ENCODE results near the gene EOMES.

The EOMES gene

DNA sequence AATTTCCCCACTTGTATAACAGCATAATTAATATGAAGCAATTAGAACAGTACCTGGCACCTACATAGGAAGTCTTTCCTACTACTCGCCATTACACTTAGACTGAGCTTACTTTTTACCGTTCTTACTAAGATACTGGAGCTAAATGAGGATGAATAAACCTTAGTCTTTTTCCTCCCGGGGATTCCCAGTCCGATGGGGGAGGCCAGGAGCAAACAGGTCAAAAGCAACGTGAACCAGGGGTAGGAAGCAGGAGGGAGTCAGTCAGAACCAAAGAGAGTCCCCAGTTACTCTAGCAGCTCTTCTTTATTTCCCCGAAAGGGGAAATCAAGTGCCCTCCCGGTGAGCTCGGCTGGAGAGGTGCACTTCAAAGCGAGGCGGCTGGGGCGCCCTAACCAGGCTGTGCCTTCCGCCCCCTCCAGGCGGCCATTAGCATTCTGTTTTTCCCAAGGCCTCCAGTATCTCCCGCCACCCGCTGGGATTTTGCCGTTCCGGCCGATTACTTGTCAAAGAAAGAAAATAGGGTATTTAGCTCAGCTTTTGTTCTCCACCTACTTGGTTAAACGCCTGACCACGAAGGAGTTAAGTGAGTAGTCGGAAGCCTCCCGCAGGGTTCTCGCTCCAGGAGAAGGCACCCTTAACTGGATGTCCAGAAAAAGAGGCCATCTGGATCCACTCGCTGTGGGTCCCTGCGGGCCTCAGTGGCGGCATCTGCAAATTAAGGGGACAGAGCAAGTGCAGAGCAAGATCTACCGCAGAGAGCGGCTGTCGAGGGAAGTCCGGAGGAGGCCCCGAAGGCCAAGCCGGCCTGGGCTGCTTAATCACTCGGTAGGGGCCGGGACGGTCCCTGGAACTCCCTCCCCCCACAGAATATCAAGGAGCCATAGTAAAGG, 6.3 kb upstream of the EOMES start:
- ATAC-seq, result peak; percentile 67
- H3K27ac Mint-ChIP-seq, result no peak overlapping the region

DNA sequence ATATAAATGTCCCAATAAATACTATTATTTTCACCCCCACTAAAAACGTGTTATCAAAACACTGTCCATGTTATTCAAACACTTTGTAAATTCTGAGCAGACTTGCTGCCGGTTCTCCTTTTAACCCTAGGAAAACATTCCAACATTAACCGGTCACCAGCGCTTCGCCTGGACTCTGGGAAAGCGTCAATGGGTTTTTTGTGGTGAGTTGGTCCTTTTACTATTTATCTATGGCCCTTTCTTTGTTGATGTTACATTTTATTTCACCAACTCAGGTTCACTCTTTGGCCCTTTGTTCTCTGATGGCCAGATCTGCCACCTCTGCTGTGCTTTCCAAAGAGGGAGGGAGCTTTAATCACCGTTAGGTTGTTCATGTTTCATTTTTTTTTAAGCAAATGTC, 4.1 kb upstream of the EOMES start:
- H3K4me1 Mint-ChIP-seq, result peaks cover 53% of the 10 kb centered on the region
- ATAC-seq, result no peak
- H3K27me3 Mint-ChIP-seq, result peaks cover 85% of the 10 kb centered on the region
- no peaks in the 10 kb centered on the region for H3K36me3 Mint-ChIP-seq (ENCODE audit: low read depth)
- no peak overlapping the region for H3K27ac Mint-ChIP-seq
- no peak for DNase-seq
- H3K4me3 Mint-ChIP-seq, result no peak overlapping the region
- no peaks in the 10 kb centered on the region for H3K9me3 Mint-ChIP-seq

More for the DNA sequence above, 6.3 kb upstream of the EOMES start:
- H3K27me3 Mint-ChIP-seq, result peaks cover 83% of the 10 kb centered on the region
- peak; percentile 28 for DNase-seq
- peaks cover 40% of the 10 kb centered on the region for H3K4me1 Mint-ChIP-seq
- H3K36me3 Mint-ChIP-seq (ENCODE audit: low read depth), result no peaks in the 10 kb centered on the region
- H3K4me3 Mint-ChIP-seq, result peak overlapping the region; percentile 34
- H3K9me3 Mint-ChIP-seq, result no peaks in the 10 kb centered on the region

DNA sequence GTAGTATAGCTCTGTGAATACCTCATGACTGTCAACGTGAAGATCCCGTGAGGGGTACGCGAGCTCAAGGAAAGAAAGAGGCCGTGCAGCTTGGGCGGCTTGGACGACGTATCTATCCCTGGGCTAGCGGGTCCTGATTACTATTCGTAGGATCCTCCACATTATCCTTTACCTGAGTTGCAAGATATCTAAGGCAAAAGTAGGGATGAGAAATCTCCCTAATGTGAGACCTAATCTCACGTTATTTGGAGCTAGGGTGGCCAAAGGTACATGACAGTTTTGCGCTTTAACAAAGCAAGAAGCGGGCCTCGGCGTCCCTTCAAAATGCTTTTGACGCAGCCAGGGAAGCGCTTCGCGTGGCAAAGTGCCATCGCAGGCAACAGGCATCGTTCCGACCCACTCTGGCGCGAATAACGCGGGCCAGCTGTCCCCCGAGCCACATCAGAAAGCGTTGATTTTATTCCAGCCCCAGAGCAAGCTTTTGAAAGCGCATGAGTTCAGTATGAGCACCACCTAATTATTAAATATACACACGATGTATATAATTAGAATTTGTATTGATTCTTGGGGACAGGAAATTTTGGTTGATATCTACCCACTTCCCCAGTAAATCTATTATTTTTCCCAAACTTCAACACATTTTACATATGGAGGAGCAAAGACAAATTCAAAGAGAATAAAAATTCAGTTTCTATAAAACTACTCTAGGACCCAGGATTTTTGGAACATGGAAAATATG, 2.5 kb upstream of the EOMES start:
- ATAC-seq (no peak), DNase-seq (no peak)
- Mint-ChIP-seq H3K4me3 (peak overlapping the region; percentile 79), H3K36me3 (ENCODE audit: low read depth) (no peaks in the 10 kb centered on the region), H3K9me3 (no peaks in the 10 kb centered on the region), H3K27me3 (peaks cover 86% of the 10 kb centered on the region), H3K4me1 (peaks cover 48% of the 10 kb centered on the region), H3K27ac (no peak overlapping the region)

DNA sequence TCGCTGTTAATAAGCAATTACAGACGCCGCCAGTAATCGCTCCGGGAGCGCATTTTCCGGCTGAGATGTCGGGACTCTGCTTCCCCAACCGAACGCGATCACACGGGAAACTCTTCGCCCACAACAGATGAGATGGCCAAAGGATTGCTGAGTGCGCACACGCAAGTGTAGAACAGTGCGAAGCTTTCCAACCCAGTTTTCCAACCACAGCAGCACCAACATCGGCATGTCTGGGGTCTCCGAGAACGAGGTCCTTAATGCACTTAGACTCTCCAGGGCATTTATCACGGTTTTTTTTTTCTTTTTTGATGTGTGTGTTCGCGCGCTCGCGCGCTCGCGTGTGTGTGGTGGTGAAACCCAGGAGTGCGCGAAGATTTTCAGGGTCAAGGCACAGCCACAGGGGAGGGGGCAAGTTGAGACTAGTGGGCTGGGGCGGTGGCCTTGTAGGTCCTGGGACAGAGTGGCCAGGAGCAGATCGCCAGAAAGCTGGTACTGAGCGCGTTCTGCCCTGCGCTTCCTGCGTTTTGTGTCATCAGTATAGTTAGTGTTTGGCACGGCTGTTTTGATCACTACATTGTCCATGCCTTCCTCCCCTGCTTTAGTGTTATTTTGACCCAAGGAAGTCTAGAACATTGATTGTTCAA, 1.8 kb upstream of the EOMES start:
- H3K27me3 Mint-ChIP-seq, result peaks cover 81% of the 10 kb centered on the region
- H3K9me3 Mint-ChIP-seq, result no peaks in the 10 kb centered on the region
- H3K4me3 Mint-ChIP-seq, result peak overlapping the region; percentile 79
- H3K27ac Mint-ChIP-seq, result no peak overlapping the region
- ATAC-seq (no peak), DNase-seq (no peak)
- peaks cover 42% of the 10 kb centered on the region for H3K4me1 Mint-ChIP-seq
- H3K36me3 Mint-ChIP-seq (ENCODE audit: low read depth), result no peaks in the 10 kb centered on the region

DNA sequence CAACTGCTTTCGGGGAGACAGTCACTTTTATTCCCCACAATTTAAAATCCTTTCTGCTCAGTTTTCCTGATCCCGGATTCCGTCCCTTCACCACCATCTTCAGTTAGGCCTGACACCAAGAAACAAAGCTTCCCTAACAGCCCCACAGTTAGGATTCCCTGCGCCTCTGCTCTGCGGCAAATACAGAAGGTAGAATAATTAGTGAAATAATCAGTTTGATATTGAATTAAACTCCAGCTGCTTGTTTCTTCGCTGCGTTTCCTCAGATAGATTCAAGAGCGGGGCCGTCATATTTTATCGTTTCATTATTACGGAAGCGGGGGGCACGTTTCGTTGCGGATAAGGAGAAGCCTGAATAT, 1.3 kb upstream of the EOMES start:
- no peaks in the 10 kb centered on the region for H3K9me3 Mint-ChIP-seq
- ATAC-seq (no peak), DNase-seq (no peak)
- H3K4me3 Mint-ChIP-seq, result peak overlapping the region; percentile 79
- peak overlapping the region; percentile 9 for H3K27ac Mint-ChIP-seq
- H3K4me1 Mint-ChIP-seq, result peaks cover 39% of the 10 kb centered on the region
- H3K27me3 Mint-ChIP-seq, result peaks cover 76% of the 10 kb centered on the region
- no peaks in the 10 kb centered on the region for H3K36me3 Mint-ChIP-seq (ENCODE audit: low read depth)

DNA sequence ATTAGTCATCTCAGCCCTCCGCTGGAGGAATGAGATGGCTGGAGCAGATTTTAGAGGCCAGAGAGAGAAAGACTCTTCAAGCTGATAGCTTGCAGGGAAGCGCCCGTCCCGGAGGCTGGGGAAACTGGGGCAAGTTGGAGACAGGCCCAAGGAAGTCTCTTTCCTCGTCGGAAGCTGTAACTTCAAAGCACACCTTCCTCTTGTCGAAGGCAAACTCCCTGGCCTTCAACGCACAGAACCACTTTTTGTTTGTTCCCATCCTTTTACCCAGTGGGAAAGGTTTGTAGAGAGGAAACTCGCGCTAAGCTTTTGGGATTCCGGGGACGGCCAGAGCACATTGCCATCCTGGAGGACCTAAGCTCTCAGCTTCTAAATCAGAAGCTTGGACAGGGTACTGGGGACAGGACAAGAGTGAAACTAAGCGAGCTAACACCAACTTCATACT, 900 bp upstream of the EOMES start:
- Mint-ChIP-seq H3K4me1 (peaks cover 39% of the 10 kb centered on the region), H3K9me3 (no peaks in the 10 kb centered on the region), H3K27me3 (peaks cover 71% of the 10 kb centered on the region), H3K4me3 (peak overlapping the region; percentile 79), H3K36me3 (ENCODE audit: low read depth) (no peaks in the 10 kb centered on the region), H3K27ac (peak overlapping the region; percentile 31)
- DNase-seq, result no peak
- ATAC-seq, result no peak

DNA sequence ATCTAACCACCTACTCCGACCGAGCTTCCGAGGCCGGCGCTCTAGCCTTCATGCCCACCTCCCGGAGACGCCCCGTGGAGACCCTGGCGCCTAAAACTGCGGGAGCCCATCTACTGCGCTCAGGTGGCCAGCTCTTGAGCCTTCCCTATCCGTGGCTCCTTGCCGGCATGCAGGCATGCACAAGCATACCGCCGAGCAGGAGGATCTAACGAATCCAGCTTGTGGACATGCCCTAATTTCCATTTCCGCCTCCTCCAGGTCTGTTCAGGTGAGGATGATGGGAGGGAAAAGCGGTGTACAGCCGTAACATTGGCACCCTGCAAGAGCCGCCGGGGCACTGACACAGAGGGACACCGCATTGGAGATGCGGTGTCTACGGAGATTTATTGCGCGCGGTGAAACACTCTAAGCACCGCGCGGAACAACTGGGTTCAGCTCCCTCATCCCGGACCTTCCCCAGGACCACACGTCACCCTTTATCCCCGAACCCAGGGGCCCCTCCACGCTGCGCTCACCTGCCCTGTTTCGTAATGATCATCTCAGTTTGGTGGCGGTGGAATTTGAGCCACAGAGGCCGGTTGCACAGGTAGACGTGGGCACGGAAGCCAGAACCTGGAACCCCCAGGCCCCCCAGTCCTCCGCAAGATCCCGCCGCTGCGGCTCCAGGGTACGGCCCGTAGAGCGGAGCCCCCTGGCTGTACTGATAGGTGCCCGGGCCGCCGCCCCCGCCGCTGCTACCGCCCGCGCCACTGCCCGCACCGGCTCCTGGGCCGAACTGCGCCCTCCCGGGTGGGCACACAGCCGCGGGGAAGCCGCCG, 1.0 kb downstream of the EOMES start:
- Mint-ChIP-seq H3K27me3 (peaks cover 54% of the 10 kb centered on the region), H3K4me3 (peak overlapping the region; percentile 79), H3K9me3 (no peaks in the 10 kb centered on the region), H3K4me1 (peaks cover 38% of the 10 kb centered on the region), H3K27ac (peak overlapping the region; percentile 46), H3K36me3 (ENCODE audit: low read depth) (no peaks in the 10 kb centered on the region)
- DNase-seq (no peak), ATAC-seq (no peak)

DNA sequence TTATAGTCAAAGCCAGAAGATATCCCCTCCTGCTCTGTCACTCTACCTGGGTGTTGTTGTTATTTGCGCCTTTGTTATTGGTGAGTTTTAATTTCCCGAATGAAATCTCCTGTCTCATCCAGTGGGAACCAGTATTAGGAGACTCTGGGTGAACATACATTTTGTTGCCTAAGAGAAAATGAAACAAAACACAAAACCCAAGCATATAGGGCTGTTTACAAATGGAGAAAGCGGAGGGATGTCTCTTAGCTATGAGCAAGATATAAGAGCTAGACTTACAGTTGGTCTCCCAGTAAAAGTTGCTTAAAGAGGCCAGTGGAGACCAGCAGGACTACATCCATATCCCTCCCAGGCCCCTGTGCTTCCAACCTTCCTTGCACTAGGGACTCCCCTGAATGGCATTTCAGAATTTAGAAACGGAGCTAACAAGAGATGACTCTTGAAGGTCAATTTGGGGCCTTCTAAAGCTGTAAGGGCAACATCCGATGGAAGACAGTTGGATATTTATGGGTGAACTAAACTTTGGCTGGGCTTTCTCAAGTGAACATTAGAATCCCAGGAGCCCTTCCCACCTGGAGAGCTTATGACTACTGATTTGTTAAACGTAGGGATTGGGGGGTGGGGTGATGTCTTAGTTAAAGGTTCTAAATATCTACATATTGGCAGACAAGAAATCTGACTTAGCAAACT, 2.7 kb downstream of the EOMES start:
- Mint-ChIP-seq H3K4me3 (peak overlapping the region; percentile 79), H3K27ac (peak overlapping the region; percentile 11), H3K4me1 (peaks cover 46% of the 10 kb centered on the region), H3K36me3 (ENCODE audit: low read depth) (no peaks in the 10 kb centered on the region), H3K9me3 (no peaks in the 10 kb centered on the region), H3K27me3 (peaks cover 53% of the 10 kb centered on the region)
- ATAC-seq (no peak), DNase-seq (no peak)

DNA sequence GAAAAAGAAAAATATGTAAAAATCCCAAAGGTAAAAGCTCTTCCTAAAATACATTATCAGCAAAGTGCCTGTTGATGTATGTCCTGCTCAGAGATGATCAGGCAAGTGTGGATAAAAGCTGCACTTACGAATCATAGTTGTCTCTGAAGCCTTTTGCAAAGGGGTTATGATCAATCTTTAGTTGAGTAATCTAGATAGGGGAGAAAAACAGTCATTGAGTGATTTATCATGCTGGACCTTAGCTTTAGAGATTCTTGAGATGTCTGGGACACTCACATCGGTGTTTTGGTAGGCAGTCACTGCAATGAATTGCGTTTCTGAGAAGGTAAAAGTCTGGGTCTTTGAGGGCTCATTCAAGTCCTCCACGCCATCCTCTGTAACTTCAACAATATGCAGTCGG, 3.7 kb downstream of the EOMES start:
- DNase-seq (no peak), ATAC-seq (no peak)
- H3K27ac Mint-ChIP-seq, result peak overlapping the region; percentile 65
- H3K27me3 Mint-ChIP-seq, result peaks cover 53% of the 10 kb centered on the region
- H3K4me1 Mint-ChIP-seq, result peaks cover 46% of the 10 kb centered on the region
- no peaks in the 10 kb centered on the region for H3K9me3 Mint-ChIP-seq
- no peaks in the 10 kb centered on the region for H3K36me3 Mint-ChIP-seq (ENCODE audit: low read depth)
- H3K4me3 Mint-ChIP-seq, result peak overlapping the region; percentile 79

DNA sequence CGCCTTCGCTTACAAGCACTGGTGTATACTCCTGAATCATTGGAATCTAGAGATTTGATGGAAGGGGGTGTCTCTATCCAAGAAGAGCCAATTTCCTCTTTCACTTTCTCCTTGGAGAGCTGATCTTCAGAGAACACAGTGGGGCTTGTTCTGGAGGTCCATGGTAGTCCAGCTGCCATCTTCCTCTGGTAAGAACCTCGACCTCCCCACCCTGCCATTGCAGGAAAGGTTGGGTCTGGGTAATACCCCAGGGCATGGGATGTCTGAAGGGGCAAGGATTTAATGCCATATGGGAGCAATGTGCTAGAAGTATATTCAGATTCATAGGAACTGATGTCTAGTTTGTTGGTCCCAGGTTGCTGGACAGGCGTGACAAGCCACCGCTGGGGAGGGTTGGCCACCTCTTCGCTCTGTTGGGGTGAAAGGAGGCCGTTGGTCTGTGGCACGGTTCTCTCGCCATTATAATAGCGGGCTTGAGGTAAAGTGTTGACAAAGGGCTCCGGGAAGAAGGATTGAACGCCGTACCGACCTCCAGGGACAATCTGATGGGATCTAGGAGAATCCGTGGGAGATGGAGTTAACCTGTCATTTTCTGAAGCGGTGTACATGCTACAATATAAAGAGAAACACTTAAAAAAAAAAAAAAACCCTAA, 4.8 kb downstream of the EOMES start:
- no peak overlapping the region for H3K27ac Mint-ChIP-seq

DNA sequence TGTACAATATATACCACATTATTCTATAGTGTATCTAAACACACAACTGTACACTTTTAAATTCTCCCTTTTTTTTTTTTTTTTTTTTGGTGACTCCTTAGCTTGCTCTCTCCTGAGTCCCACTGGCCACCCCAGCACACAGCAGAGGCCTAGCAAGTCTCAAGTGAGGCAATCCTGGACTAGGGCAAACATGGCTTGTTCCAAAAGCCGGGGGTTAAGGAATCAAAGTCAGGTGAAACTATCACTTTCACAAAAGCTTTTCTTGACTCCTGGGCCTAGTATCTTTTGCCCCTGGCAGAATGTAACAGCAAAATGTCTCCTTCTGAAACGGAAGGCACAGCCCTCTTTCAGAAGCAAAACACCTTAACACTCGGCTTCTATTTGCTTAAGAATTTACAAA, 5.8 kb downstream of the EOMES start:
- no peak for ATAC-seq

More for the DNA sequence above, 4.8 kb downstream of the EOMES start:
- no peak for ATAC-seq
- H3K4me3 Mint-ChIP-seq, result peak overlapping the region; percentile 29
- H3K27me3 Mint-ChIP-seq, result peaks cover 49% of the 10 kb centered on the region
- DNase-seq, result no peak
- H3K9me3 Mint-ChIP-seq, result no peaks in the 10 kb centered on the region
- no peaks in the 10 kb centered on the region for H3K36me3 Mint-ChIP-seq (ENCODE audit: low read depth)
- peaks cover 43% of the 10 kb centered on the region for H3K4me1 Mint-ChIP-seq

DNA sequence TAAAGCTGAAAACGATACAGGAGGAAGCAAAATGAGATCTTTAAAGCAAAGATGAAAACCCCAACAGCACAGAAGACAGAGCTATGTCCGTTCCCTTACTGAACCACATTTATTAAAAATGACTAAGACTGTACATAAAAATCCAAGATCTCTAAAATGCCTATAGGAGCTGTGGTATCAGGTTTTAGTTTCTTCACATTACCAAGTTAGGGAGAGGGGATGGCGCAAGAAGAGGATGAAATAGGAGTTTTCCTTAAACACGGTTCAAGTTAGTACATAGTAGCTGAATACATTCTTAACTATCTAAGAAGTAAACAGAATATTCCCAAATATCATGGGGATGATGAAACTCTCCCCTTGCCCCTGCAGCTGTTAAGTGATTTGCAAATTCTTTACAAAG, 6.3 kb downstream of the EOMES start:
- H3K4me3 Mint-ChIP-seq, result peak overlapping the region; percentile 13

More for the DNA sequence above, 5.8 kb downstream of the EOMES start:
- Mint-ChIP-seq H3K27ac (no peak overlapping the region), H3K9me3 (no peaks in the 10 kb centered on the region), H3K27me3 (peaks cover 50% of the 10 kb centered on the region), H3K4me1 (peaks cover 44% of the 10 kb centered on the region), H3K4me3 (peak overlapping the region; percentile 15), H3K36me3 (ENCODE audit: low read depth) (no peaks in the 10 kb centered on the region)
- no peak for DNase-seq

DNA sequence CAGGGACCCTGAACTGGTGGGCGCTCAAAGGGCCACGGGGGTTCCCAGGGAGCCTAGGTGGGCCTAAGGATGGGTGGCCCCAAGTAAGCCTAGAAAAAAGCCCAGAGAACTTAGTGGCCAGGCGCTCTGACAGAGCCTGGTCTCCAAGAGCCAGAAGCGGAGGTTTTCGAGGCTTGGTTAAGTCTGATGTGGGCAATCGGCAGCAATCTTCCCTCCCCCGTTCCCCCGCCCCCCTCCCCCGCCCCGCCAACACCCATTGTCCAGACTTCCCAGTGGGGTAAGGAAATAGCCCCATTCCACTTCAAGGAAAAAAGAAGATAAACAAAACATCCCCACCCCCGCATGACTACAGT, 6.7 kb downstream of the EOMES start:
- no peaks in the 10 kb centered on the region for H3K9me3 Mint-ChIP-seq
- H3K27ac Mint-ChIP-seq, result no peak overlapping the region
- H3K4me3 Mint-ChIP-seq, result peak overlapping the region; percentile 13
- H3K27me3 Mint-ChIP-seq, result peaks cover 47% of the 10 kb centered on the region
- peaks cover 39% of the 10 kb centered on the region for H3K4me1 Mint-ChIP-seq
- ATAC-seq, result no peak
- H3K36me3 Mint-ChIP-seq (ENCODE audit: low read depth), result no peaks in the 10 kb centered on the region
- DNase-seq, result no peak

More for the DNA sequence above, 6.3 kb downstream of the EOMES start:
- H3K27ac Mint-ChIP-seq, result no peak overlapping the region
- H3K36me3 Mint-ChIP-seq (ENCODE audit: low read depth), result no peaks in the 10 kb centered on the region
- peaks cover 49% of the 10 kb centered on the region for H3K27me3 Mint-ChIP-seq
- no peak for DNase-seq
- no peaks in the 10 kb centered on the region for H3K9me3 Mint-ChIP-seq
- ATAC-seq, result no peak
- H3K4me1 Mint-ChIP-seq, result peaks cover 42% of the 10 kb centered on the region

All from activated naive CD8-positive, alpha-beta T cell treated with anti-CD3 and anti-CD28 coated beads, Interleukin-2, amount 50 U/mL, for 24 hours (primary cell).